Astrocyte (in vitro differentiated cells and primary cell): Measurements from ENCODE around the gene PALMD.

Experiments used
- CTCF ChIP-seq: IDR thresholded peaks from 2 replicates; pipeline ENCODE4 v1.5.1; 2011; ENCODE audit warnings: low read depth, mild to moderate bottlenecking, inconsistent platforms, low read length, moderate library complexity; ENCODE audit not compliant: insufficient read depth
- EZH2 ChIP-seq: IDR thresholded peaks from 2 replicates; pipeline ENCODE4 v1.6.1; 2012; ENCODE audit warnings: mild to moderate bottlenecking, low read length, inconsistent platforms; ENCODE audit not compliant: insufficient read depth

- TF ChIP-seq CTCF, result no peak
- TF ChIP-seq EZH2, result no peak
These were observed 5.2 kb upstream of the PALMD start for GRCh38 chr1:99640672-99641071.
